ENCODE measurements around the gene SCAMP3. TPM values are rescaled to one million over a fixed set of nuclear protein-coding genes. Genes with fewer than 3 reads are reported as not detected.
"Not testable (repeated sequence)": the region's sequence is repeated elsewhere in the genome, so short reads cannot be mapped to it uniquely, and the experiment has no call there.

Gene SCAMP3
- total RNA-seq, 1 donor from 2014 or later, result 58.7 TPM

DNA sequence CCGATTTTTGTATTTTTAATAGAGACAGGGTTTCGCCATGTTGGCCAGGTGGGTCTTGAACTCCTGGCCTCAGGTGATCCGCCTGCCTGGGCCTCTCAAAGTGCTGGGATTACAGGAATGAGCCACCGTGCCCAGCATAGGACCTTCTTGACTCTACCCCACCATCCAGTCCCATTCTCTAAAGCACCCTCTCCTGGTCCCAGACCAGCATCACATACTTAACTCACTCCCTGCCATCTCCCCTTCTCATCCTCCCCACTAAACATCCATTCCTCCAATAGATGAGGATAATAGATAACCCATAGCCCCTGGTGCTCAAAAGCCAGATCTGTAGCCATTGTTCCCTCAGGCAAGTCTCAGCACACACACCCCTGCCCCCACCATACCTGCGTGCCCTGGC is 9.0 kb downstream of the SCAMP3 start:
- no peaks in the 10 kb centered on the region for H3K27me3 Mint-ChIP-seq
- peaks cover 33% of the 10 kb centered on the region for H3K4me1 Mint-ChIP-seq (ENCODE audit: unreplicated experiment)
- DNase-seq (ENCODE audit: extremely low spot score, unreplicated experiment), result no peak
- H3K9me3 Mint-ChIP-seq, result no peaks in the 10 kb centered on the region
- H3K4me3 Mint-ChIP-seq, result peak overlapping the region; percentile 91
- H3K27ac Mint-ChIP-seq, result peak overlapping the region; percentile 61
- H3K36me3 Mint-ChIP-seq, result peaks cover 8% of the 10 kb centered on the region
- TF ChIP-seq, protein P1, sequence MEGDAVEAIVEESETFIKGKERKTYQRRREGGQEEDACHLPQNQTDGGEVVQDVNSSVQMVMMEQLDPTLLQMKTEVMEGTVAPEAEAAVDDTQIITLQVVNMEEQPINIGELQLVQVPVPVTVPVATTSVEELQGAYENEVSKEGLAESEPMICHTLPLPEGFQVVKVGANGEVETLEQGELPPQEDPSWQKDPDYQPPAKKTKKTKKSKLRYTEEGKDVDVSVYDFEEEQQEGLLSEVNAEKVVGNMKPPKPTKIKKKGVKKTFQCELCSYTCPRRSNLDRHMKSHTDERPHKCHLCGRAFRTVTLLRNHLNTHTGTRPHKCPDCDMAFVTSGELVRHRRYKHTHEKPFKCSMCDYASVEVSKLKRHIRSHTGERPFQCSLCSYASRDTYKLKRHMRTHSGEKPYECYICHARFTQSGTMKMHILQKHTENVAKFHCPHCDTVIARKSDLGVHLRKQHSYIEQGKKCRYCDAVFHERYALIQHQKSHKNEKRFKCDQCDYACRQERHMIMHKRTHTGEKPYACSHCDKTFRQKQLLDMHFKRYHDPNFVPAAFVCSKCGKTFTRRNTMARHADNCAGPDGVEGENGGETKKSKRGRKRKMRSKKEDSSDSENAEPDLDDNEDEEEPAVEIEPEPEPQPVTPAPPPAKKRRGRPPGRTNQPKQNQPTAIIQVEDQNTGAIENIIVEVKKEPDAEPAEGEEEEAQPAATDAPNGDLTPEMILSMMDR (conservative IDR thresholded peaks at IDR 0.05), result no peak

DNA sequence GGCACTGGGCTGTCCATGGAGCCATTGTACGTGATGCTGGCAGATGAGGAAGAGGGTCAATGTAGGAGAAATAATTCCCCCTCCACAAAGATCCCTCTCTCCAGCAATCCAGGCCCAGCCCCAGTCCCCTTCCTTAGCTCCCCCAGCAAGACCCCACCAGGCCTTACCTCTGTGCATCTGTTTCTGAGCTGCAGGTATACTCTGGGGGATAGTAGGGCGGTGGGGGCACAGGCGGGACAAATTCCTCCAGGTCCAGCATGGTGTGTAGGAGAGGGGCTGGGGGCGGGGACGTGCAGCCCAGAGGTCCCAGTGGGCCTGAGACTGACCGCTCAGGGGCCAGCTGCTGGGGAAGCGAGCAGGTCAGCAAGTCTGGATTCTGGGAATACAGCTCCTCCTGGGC is 10.6 kb downstream of the SCAMP3 start:
- peaks cover 3% of the 10 kb centered on the region for H3K36me3 Mint-ChIP-seq
- no peak for DNase-seq (ENCODE audit: extremely low spot score, unreplicated experiment)
- no peaks in the 10 kb centered on the region for H3K9me3 Mint-ChIP-seq
- H3K27me3 Mint-ChIP-seq, result no peaks in the 10 kb centered on the region
- TF ChIP-seq, protein P1 (conservative IDR thresholded peaks at IDR 0.05), result no peak
- H3K27ac Mint-ChIP-seq, result no peak overlapping the region
- H3K4me1 Mint-ChIP-seq (ENCODE audit: unreplicated experiment), result peaks cover 31% of the 10 kb centered on the region
- H3K4me3 Mint-ChIP-seq, result no peak overlapping the region

DNA sequence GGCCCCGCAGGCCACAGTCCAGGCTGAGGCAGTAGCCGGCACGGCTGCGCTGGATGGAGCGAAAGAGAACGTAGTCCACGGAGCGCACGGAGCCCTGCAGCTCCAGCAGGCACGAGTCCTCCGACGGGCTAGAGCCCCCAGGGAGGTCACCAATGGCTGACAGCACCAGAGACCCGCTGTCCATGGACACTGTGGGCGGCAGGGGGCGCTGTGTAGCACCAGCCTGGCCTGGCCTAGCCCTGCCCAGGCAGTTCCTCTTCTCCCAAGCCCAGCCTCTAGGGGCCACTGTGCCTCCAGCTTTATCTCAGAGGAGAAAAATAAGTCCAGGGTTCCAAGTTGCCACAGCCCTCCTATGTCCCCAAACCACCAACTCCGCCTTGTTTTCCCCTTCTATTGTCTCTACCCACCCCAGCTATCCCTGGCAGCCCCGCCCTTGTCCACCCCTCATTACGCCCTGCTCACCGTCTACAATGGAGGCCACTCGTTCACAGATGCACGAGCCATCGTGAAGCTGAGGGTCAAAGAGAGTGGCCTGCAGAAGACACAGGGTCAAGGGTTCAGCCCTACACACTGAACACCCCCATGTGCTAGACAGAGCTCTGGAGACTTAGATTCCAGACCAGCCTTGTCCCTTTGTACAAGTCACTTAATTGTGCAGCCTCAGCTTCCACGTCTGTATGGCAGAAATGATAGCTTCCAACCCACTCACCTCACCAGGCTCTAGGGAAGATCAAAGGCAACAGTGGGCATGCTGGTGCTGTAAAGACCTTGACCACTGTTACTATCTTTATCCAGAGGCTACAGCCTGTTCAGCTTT is 11.3 kb downstream of the SCAMP3 start:
- H3K27ac Mint-ChIP-seq, result peak overlapping the region; percentile 71
- peak; percentile 97 for DNase-seq (ENCODE audit: extremely low spot score, unreplicated experiment)
- no peaks in the 10 kb centered on the region for H3K9me3 Mint-ChIP-seq
- TF ChIP-seq, protein P1 (conservative IDR thresholded peaks at IDR 0.05), result peak; percentile 100
- H3K36me3 Mint-ChIP-seq, result peaks cover 3% of the 10 kb centered on the region
- H3K4me1 Mint-ChIP-seq (ENCODE audit: unreplicated experiment), result peaks cover 25% of the 10 kb centered on the region
- H3K27me3 Mint-ChIP-seq, result no peaks in the 10 kb centered on the region
- H3K4me3 Mint-ChIP-seq, result peak overlapping the region; percentile 76

DNA sequence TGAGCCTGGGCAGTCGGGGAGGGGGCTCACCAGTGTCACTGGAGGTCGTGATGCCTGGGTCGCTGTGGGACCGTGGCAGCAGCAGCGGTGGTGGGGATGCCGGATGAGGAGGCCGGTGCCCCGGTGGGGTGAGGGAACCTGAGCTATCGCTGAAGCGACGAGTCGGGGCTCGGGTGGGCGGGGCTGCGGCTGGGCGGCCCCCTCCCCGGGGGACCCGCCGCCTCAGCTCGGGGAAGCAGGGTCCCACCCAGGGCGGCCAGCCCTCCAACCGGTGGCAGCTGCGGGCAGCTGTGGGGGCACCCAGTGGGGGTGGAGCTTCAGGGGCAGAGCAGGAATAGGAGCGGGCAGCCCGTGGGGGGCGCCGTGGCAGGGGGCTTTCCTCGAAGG is 11.9 kb downstream of the SCAMP3 start:
- Mint-ChIP-seq H3K27me3 (no peaks in the 10 kb centered on the region), H3K27ac (no peak overlapping the region), H3K36me3 (peaks cover 3% of the 10 kb centered on the region), H3K4me3 (no peak overlapping the region), H3K4me1 (ENCODE audit: unreplicated experiment) (peaks cover 21% of the 10 kb centered on the region), H3K9me3 (no peaks in the 10 kb centered on the region)
- no peak for DNase-seq (ENCODE audit: extremely low spot score, unreplicated experiment)
- TF ChIP-seq, protein P1 (conservative IDR thresholded peaks at IDR 0.05), result no peak

DNA sequence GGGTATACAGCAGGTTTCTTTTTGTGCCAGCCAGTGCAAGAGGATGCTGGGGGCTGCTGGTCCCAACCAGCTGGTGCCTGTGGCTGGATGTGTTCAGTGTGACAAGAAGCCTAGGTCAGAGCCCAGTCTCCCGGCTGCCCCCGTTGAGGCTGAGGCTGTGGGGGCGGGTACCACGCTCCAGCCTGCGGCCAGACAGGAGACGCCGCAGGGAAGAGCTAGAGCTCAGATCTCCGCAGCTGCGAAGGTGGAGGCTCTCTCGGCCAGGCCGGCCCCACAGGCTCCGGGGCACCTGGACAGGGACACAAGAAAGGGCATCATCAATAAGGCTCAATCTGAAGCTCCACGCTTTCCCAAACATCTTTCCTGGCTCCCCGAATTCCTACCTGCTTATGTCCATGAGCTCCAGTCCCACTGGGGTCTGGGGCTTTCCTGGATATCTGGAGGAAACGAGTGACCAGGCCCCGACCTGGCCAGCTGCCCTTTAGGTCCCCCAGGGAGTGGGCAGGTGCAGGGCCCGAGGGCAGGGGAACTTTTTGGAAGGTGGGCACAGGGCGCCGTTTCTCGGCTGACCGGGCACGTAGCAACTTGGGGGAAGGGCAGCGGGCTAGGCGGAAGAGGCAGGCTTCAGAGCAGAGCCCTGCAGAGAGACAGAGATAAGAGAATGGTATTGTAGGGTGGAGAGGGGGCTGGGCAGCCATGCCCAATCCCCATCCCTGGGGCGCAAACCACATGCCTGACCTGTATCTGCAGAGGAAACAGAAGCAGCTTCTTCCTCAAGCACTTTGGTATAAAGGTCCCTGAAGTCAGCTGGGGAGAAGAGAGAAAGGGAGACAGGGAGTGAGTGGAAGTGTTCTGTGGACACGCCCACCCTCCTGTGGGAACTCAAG is 14.2 kb downstream of the SCAMP3 start:
- Mint-ChIP-seq H3K36me3 (peaks cover 8% of the 10 kb centered on the region), H3K9me3 (no peaks in the 10 kb centered on the region), H3K4me1 (ENCODE audit: unreplicated experiment) (peaks cover 17% of the 10 kb centered on the region), H3K4me3 (no peak overlapping the region), H3K27me3 (peaks cover 4% of the 10 kb centered on the region), H3K27ac (no peak overlapping the region)
- TF ChIP-seq, protein P1 (conservative IDR thresholded peaks at IDR 0.05), result no peak
- no peak for DNase-seq (ENCODE audit: extremely low spot score, unreplicated experiment)

DNA sequence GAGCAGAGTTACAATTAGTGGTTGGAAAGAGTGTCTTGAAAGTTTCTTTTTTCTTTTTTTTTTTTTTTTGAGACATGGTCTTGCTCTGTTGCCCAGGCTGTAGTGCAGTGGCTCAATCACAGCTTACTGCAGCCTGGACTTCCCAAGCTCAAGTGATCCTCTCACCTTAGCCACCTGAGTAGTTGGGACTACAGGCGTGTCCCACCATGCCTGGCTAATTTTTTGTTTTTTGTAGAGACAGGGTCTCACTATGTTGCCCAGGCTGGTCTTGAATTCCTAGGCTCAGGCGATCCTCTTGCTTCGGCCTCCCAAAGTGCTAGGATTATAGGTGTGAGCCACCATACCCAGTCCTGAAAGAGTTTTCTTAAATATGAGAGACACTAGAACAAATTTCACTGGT is 15.4 kb downstream of the SCAMP3 start:
- not testable (repeated sequence) for H3K27ac Mint-ChIP-seq; H3K27me3 Mint-ChIP-seq; H3K36me3 Mint-ChIP-seq; DNase-seq (ENCODE audit: extremely low spot score, unreplicated experiment); H3K9me3 Mint-ChIP-seq
- peak overlapping the region; percentile 11 for H3K4me3 Mint-ChIP-seq
- peaks cover 19% of the 10 kb centered on the region for H3K4me1 Mint-ChIP-seq (ENCODE audit: unreplicated experiment)

Data from type B pancreatic cell (in vitro differentiated cells).